Esophagus squamous epithelium (tissue), 4 donors: ENCODE measurements around the gene CDC14A.

Experiments used
- POLR2A ChIP-seq, 4 donors: fragments of 450-650 bp; IDR thresholded peaks; one replicate each; pipeline ENCODE4 v1.6.1; 2017; ENCODE audit warnings: antibody characterized with exemption in 4 of 4, mild to moderate bottlenecking in 4 of 4, moderate library complexity in 3 of 4
- TF ChIP-seq, protein P1 (sequence below), 6 experiments: fragments of 450-650 bp in 4 of 6; fragments of 200-600 bp in 2 of 6; sonication (generic) in 2 of 6; IDR thresholded peaks; one replicate each; pipeline ENCODE4 v1.5.1; 2016 to 2019; ENCODE audit warnings: antibody characterized with exemption in 6 of 6, mild to moderate bottlenecking in 4 of 6, moderate library complexity in 4 of 6

DNA sequence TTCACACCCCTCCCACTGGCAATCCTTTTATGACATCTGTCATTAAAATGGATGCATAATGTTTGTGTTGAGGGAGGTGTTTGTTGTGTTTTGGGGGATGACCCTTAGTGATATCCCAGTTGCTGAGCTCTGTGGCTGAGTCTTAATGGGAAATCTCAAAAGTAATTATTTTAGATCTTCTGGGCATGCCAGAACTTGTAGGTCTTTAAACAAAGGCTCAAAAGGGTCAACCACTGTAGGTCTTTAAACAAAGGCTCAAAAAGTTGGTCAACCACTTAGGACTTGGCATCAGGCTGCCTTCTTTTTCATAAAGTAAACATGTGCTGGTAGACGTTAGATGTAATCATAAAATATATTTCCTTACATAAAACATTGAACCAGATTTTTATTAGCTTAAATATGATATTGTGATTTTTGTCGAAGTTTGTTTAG lies 78.0 kb downstream of the CDC14A start:
- TF ChIP-seq POLR2A (IDR thresholded peaks at IDR 0.05): no peak
- TF ChIP-seq, protein P1, sequence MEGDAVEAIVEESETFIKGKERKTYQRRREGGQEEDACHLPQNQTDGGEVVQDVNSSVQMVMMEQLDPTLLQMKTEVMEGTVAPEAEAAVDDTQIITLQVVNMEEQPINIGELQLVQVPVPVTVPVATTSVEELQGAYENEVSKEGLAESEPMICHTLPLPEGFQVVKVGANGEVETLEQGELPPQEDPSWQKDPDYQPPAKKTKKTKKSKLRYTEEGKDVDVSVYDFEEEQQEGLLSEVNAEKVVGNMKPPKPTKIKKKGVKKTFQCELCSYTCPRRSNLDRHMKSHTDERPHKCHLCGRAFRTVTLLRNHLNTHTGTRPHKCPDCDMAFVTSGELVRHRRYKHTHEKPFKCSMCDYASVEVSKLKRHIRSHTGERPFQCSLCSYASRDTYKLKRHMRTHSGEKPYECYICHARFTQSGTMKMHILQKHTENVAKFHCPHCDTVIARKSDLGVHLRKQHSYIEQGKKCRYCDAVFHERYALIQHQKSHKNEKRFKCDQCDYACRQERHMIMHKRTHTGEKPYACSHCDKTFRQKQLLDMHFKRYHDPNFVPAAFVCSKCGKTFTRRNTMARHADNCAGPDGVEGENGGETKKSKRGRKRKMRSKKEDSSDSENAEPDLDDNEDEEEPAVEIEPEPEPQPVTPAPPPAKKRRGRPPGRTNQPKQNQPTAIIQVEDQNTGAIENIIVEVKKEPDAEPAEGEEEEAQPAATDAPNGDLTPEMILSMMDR (IDR thresholded peaks at IDR 0.05): no peak
